Stimulated activated CD8-positive, alpha-beta memory T cell treated with anti-CD3 and anti-CD28 coated beads, Interleukin-12 subunit alpha, Interleukin-12 subunit beta, amount 100 ng/mL, for 24 hours (primary cell): ENCODE data around the gene SLC26A4.

Experiments
- DNase-seq: peaks from one replicate; pipeline ENCODE4 v3.0.0-alpha.2; 2020; ENCODE audit errors: extremely low read depth

The SLC26A4 gene

DNA sequence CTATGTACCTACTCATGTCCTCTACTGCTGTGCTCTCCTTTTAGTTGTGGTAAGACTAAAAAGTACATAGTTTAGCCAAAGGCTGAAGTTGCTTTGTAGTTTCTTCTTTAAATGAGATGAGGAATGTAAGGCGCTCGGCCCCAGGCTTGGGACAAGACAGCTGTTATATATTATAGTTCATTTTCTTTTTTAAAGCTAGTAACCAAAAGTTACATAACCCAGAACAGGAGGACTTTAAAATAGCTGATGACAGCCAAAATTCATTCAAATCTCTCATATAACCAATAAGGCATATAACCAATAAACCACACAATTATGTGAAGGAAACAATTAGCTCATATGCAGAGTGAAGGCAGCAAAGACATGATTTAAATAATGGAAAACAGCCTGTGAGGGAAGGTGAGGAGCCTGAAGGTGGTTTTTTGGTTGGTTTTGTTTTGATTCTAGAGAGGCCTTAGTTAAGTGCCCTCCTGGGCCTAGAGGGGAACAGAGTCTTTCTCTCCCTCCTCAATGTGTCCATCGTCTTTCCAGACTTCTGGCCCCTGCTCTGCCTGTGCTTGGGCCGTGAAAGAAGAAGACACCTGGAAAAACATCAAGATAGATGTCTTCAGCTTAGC is 35.8 kb downstream of the SLC26A4 start:
- no peak for DNase-seq

DNA sequence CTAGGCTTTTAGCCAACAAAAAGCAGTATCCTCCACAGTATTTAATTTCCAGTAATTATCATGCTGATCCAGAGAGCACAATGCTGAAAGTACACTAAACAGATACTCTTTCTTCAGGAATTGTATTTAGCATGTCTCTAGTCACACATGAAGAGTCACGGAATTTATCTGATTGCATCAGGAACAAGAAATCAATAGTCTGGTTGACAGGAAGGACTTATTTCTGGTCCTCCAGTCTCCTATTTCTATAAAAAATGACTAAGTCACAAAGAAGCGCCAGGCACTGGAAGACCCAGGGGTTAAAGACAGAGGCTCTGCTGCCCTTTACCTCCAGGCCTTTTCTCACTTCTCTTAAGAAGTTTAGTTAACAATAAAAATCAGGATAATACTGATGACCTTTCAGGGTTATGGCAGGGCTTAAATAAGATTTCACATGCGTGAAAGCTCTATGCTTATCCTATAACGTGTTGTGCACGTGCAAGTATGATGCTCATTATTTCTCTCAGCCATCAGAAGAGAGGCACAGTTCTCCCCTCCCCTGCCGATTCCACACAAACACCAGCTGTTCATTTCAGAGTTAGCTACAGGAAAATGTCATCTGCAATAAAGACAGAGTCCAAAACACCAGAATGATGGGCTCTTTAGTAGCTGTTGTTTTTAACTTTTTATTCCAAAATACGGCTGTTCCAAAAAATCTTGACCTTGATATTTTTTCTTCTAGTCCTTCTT is 36.9 kb downstream of the SLC26A4 start:
- DNase-seq: no peak

GRCh38 chr7:107700570-107700969 is 39.9 kb downstream of the SLC26A4 start:
- DNase-seq: no peak

- no peak for DNase-seq
These were observed 40.6 kb downstream of the SLC26A4 start for GRCh38 chr7:107701191-107701590.

DNA sequence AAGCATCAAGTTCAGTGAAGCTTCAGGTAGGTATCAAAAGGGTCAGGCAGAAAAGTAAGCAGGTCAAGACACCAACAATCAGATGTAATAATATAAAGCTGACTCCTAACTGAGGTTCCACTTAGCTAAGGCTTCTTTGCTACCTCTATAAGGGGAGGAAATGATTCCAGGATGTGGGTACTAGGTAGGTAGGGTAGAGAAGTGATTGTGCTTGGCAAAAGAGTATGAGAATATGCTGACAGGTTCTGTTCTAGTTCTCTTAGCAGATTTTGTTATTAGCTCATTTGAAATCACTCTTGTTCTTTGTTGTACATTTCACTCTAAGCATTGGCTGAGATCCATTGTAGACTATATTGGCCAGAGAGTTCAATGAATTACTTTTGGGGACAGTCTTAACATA is 42.6 kb downstream of the SLC26A4 start:
- no peak for DNase-seq

DNA sequence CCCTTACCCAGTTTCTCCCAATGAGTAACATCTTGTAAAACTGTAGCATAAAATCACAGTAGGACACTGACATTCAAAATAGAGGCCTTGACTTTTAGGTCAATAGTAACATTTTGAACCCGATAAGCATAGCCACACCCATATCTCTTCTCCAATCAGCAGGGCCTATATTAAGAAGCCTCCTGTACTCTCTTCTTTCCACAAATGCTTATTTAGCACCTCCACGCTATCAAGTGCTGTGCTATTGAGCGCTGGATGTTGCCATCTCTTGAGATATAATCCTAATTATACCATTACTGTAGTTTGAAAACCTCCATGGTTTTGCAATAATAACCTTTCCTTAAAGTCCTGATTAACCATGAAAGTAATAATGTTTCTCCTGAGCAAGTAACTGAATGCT is 43.2 kb downstream of the SLC26A4 start:
- no peak for DNase-seq

DNA sequence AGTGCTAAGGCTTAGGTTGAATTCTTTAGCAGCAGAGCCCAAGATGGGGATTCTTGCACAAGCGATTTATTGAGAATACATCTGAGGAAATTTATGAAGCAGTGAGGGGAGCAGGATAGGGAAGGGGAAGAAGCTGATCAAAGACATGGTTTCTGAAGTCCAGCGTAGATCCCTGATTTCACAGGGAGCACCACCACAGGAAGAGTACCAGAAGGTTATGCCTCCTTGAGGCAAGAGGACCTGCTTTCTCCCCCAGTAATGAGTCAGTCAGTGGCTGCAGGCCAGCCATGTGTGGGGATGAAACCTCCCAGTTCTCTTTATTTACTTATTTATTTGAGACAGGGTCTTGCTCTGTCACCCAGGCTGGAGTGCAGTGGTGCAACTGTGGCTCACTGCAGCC is 48.3 kb downstream of the SLC26A4 start:
- DNase-seq: no peak

GRCh38 chr7:107711301-107711700 is 50.7 kb downstream of the SLC26A4 start:
- no peak for DNase-seq

- DNase-seq: no peak
These were observed 51.4 kb downstream of the SLC26A4 start for GRCh38 chr7:107712025-107712424.

DNA sequence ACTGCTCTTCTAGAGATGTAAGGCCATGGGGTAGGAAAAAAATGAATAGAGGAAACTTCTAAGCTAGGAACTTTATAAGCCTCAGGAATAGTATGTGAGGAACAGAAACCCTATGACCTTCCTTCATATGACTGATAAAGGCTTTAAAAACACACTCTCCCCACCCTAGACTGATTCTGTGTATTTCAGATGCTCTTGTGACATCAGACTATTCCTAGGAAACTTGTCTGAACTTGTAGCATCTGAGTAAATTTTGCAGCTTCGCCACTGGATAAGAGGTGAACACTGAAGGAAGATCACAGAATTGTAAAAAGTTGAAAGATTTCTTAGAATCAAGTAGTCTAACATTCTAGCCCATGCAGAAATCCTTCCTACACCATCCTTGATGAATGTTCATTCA is 52.3 kb downstream of the SLC26A4 start:
- DNase-seq: no peak

DNA sequence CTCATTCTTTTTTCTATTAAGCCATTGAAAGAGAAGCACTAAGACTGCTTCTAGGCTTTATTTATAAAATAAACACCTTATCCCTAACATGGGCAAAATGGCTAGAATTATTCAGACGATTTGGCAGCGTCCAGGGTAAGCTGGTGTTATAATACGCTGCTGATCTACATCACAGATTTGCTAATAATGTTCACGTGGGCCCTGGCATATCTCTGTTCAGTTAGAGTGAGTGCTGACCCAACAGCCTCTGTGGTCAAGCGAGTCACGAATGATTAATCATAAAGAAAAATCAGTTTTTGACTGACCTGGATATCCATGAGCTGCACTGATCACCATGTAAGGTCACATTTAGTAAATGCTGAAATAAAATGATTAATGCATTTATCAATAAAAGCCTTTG is 54.9 kb downstream of the SLC26A4 start:
- no peak for DNase-seq

GRCh38 chr7:107718456-107719193 is 58.0 kb downstream of the SLC26A4 start:
- DNase-seq: no peak

- no peak for DNase-seq
These were observed 60.7 kb downstream of the SLC26A4 start for GRCh38 chr7:107721286-107721685.

DNA sequence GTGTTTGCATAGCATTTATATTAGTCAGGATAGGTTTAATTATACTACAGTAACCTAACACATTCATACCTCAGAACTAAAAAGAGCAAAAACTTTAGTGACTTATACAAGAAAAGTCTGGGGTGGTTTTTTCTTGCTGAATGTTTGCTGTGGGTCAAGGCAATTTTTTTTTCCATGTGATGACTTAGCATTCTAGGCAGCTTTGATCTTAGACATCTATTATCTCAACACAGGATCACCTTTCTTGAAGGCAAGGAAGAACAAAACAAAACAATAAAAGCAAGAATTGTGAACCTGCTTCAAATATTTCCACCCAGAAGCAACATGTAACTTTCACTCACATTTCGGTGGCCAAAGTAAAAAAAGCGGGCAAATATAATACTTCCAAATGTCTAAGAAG is 62.6 kb downstream of the SLC26A4 start:
- no peak for DNase-seq

- no peak for DNase-seq
These were observed 64.6 kb downstream of the SLC26A4 start for GRCh38 chr7:107725138-107725740.

DNA sequence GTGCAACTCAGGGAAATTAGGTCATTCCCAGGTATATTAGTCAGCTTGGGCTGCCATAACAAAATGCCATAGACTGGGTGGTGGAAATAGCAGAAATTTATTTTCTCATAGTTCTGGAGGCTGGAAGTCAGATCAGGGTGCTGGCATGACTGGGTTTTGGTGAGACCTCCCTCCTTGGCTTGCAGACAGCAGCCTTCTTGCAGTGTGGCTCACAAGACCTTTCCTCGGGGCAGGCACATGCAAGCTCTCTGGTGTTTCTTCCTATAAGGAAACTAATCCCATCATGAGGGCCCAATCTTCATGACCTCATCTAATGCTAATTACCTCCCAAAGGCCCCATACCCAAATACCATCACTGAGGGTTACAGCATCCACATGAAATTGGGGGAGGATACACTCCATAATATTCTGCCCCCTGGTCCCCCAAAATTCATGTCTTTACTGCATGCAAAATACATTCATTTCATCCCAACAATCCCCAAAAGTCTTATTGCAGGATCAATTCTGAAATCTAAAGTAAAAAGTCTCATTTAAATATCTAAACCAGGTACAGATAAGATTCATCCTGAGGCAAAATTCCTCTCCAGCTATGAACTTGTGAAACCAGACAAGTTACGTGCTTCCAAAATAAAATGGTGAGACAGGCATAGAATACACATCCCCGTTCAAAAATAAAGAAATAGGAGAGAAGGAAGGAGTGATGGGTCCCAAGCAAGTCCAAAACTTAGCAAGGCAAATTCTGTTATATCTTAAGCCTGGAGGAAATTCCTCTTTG is 65.9 kb downstream of the SLC26A4 start:
- no peak for DNase-seq

DNA sequence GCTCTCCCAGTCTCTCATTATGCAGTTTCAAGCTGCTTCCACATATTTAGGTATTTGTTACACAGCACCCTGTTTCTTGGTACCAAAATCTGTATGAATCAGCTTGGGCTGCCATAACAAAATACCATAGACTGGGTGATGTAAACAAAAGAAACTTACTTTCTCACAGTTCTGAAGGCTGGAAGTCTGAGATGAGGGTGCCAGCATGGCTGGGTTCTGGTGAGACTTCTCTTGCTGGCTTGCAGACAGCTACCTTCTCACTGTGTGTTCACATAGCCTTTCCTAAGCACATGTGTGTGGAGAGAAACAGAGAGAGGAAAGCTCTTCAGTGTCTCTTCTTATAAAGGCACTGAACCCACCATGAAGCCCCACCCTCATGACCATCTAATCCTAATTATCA is 67.6 kb downstream of the SLC26A4 start:
- no peak for DNase-seq

DNA sequence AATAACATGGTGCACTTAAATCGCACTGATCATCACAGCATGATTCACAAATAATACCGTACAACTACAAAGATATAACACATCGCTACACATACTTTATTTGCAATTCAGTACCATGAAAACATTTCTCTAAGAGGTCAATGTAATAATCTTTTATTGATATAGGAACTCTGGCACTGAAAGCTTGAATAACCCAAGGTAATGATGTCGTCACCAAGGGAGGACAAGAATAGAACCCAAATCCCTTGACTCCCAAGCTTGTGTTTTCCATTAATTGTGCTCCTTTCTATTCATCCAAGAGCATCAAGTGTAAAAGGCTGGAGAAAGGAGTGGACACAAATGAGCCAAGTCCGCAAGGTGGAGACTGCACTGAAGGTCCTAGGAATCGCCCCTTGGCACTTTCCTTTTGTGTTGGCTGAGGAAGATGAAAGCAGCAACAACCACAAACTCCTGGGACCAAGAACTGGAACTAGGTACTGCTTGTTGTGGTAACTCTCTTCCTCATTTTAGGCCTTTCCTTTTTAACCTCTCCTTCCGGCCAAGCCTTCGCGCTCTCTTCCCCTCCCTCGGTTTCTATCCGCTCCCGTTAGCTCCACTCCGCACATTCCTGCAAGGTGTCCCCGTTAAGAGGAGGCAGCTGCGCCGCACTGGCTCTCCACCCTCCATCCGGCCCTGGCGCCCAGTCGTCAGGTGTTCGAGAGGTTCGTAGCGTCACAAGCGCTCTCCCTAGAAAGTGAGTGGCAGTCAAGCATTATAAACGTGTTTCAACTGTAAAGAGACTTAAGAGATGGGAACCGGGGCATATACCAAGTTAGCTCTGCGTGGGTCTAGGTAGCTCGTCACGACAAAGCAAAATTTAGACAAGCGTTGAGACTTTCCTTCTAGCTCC is 82.3 kb downstream of the SLC26A4 start:
- no peak for DNase-seq

- DNase-seq: peak; percentile 99
These were observed 83.1 kb downstream of the SLC26A4 start, which contains the start of gene CBLL1 for GRCh38 chr7:107743567-107744344. Gene CBLL1 (plus strand): TSS chr7:107744142. CDS start chr7:107744164, 22 bp downstream.

DNA sequence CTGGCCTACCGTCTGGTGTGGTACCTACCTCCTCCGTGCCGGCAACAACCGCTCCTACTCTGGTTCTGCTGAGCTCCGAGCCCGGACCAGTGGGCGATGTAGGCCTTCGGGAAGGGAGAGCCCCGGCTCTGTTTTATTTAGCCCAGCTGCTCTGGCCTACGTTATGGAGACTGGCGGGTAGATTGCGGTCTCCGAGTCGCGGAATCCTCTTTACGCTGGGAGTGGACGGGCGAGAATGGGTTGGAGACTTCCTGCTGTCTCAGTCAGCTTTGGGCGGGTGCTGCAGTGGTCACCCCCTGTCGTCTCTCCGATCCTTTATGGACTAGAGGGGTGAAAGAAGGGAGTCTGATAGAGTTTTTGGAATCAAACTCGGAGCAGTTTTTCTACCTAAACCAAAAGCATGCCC is 83.7 kb downstream of the SLC26A4 start:
- no peak for DNase-seq
